ENCODE results near the gene CAPN7.

- no peak for TF ChIP-seq EP300 (IDR thresholded peaks at IDR 0.05)
- TF ChIP-seq CTCF (IDR thresholded peaks at IDR 0.05), result no peak
- TF ChIP-seq POLR2A (IDR thresholded peaks at IDR 0.05), result no peak
Observed at GRCh38 chr3:15255215-15255614, 49.2 kb downstream of the CAPN7 start.

Measured in sigmoid colon (tissue), 4 donors.